C4-2B (cell line): ENCODE data around the gene MCF2L.

ENCODE experiments used
- H3K27ac ChIP-seq: fragments of 450-650 bp; 2 replicates; pipeline ENCODE4 v1.5.1; 2017
- ZFX ChIP-seq: fragments of 450-650 bp; IDR thresholded peaks from 2 replicates; pipeline ENCODE4 v1.6.1; 2017
- TF ChIP-seq, protein P1 (sequence below): fragments of 450-650 bp; conservative IDR thresholded peaks from 2 replicates; pipeline ENCODE4 v1.5.1; 2017; ENCODE audit warnings: mild to moderate bottlenecking

MCF2L gene

DNA sequence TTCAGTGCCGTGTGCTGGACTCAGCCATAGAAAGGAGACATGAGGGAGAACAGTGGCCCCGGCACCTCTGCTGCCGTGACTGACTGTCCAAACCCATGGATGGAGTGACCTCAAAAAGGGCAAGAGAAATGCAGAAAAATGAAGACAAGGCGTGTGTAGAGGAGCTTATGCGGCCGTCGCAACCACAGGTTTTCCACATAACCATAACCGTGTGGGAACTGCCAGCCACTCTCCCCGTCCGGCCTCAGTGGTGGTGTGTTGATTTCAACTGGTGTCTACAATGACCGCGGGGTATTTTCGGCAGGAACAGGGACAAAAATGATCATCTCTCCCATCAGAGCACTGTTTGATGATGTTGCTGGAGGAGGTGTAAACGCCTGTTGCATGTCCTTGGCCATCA lies 93.7 kb downstream of the MCF2L start:
- H3K27ac ChIP-seq: no peak overlapping the region
- no peak for TF ChIP-seq ZFX
- TF ChIP-seq, protein P1, sequence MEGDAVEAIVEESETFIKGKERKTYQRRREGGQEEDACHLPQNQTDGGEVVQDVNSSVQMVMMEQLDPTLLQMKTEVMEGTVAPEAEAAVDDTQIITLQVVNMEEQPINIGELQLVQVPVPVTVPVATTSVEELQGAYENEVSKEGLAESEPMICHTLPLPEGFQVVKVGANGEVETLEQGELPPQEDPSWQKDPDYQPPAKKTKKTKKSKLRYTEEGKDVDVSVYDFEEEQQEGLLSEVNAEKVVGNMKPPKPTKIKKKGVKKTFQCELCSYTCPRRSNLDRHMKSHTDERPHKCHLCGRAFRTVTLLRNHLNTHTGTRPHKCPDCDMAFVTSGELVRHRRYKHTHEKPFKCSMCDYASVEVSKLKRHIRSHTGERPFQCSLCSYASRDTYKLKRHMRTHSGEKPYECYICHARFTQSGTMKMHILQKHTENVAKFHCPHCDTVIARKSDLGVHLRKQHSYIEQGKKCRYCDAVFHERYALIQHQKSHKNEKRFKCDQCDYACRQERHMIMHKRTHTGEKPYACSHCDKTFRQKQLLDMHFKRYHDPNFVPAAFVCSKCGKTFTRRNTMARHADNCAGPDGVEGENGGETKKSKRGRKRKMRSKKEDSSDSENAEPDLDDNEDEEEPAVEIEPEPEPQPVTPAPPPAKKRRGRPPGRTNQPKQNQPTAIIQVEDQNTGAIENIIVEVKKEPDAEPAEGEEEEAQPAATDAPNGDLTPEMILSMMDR: no peak

DNA sequence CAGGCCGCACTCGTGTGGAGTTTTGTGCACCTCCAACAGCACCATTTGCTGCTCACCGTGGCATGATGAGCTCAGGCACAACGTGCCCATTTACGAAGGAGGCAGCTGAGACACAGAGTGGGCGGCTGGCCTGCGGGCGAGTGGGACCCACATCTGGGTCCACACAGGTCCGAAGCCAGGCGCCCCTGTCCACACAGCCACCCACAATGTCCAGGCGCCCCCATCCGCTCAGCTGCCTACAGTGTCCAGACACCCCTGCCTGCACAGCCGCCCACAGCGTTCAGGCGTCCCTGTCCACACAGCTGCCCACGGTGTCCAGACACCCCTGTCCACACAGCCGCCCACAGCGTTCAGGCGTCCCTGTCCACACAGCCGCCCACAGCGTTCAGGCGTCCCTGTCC lies 94.1 kb downstream of the MCF2L start:
- no peak for TF ChIP-seq ZFX
- TF ChIP-seq, protein P1: no peak
- H3K27ac ChIP-seq: no peak overlapping the region

DNA sequence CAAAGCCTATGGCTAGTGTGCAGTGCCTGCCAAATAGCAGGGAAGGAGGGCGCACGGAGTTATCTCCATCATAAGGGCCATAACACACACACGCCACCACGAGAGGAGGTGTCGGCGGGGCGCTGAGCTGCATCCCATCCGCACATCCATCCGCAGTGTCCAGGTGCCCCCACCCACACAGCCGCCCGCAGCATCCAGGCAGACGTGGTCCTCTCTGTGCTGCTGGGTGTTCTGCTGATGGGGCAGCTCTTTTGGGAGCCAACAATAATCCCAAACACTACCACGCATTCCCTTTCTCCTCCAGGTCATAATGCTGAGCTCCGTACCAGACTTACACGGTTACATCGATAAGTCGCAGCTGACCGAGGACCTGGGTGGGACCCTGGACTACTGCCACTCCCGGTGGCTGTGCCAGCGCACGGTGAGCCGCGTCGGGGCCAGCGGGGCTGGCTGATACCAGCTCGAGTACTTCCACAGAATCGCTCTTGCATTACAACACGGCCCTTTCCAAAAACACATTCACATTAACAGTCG lies 95.1 kb downstream of the MCF2L start:
- H3K27ac ChIP-seq: no peak overlapping the region
- TF ChIP-seq ZFX: no peak
- TF ChIP-seq, protein P1: no peak

DNA sequence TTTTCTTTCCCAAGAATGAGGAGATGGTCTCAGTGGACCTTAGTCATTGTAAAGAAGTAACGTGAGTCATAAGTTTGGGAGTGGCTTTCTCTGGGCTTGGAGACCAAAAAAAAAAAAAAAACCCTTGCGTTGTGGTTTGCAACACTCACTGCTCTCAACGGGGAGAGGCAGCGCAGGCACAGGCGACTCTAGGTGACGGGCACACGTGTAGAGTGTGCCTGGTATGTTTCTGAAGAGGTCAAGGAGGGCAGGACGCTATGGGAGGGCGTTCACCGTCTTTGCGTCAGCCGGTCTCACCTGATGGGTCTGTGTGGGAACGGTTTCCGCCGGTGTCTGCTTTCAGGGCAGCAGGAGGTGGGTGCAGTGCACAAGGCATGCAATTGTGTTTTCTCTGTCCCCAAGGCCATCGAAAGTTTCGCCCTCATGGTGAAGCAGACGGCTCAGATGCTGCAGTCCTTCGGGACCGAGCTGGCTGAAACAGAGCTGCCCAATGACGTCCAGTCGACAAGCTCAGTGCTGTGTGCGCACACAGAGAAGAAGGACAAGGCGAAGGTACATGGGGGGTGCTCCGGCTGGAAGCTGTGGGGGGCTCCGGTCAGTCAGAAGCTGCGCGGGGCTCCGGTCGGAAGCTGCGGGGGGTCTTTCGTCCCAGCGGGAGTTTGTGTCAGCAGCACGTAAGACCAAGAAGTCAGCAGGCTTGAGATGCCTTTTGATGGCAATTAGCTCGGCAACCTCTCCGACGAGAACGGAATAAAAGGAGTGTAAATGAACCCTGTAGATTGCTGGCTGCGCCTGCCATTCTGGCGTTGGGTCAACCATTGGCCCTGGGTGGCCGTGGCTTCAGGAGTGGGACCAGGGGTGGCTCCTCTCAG lies 95.8 kb downstream of the MCF2L start:
- TF ChIP-seq ZFX: no peak
- TF ChIP-seq, protein P1: no peak
- H3K27ac ChIP-seq: no peak overlapping the region

DNA sequence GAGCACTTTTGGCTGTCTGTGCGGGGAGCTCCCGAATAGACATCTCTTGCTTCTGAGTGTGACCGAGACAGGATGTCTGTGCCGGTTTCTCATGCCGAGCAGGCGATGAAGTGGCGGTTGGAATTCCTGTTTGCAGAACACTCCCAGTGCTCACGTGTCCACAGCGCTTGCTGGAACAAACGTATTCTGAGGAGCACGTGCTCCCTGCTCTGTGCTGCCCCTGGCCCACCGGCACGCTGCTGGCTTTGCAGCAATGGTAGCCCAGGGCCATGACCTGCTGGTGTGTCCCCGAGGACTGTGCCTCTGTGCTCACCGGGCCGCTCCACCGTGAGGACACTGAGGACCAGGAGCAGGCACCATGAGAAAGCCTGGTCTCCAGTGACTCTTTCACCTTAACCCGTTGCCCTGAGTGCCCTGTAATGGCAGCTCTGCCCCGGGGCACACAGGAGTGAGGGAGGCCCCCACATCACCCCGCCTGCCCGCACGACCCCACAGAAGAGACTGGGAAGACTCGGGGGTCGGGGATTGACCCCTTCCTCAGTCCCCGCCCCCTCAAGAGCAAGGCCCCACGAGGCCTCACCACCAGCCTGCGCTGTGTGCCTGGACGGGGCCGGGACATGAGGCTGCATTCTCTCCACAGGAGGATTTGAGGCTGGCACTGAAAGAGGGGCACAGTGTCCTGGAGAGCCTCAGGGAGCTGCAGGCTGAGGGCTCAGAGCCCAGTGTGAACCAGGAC lies 96.6 kb downstream of the MCF2L start:
- no peak for TF ChIP-seq ZFX
- TF ChIP-seq, protein P1: no peak
- no peak overlapping the region for H3K27ac ChIP-seq

DNA sequence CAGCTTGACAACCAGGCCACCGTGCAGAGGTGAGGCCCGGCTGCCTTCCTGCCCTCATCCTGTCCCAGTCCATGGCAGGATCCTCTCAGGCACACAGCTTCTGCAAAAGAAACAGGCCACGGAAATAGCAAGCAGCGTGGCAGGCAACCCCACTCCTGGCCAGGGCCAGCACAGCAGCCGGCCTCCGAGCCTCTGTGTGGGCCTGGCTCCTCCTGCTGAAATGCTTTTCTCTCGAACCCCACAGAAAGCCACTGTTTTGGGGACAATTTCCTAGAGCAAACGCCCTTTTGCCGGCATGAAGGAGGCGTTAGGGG lies 97.1 kb downstream of the MCF2L start:
- TF ChIP-seq, protein P1: no peak
- no peak for TF ChIP-seq ZFX
- H3K27ac ChIP-seq: no peak overlapping the region

DNA sequence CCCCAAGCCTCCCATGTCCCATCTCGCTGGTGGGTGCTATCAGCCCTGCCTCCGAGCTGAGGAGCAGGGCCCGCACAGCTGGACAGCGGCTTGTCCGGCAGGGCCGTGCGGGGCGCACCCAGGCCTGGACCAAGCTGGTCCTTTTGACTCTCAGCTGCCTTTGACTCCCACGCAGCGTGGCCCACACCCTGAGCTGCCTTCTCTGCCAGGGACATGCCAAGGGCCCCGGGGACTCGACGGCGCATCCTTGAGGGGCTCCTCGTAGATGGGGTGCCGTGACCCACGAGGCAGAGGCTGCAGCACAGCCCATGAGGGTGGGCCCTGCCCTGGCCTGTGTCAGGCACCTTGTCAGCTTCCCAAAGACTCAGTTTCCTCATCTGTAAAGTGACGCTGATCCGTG lies 97.7 kb downstream of the MCF2L start:
- TF ChIP-seq ZFX: no peak
- TF ChIP-seq, protein P1: no peak
- H3K27ac ChIP-seq: no peak overlapping the region
